H1 (cell line): Measurements from ENCODE around the gene PRR16. TPM values are rescaled to one million over a fixed set of nuclear protein-coding genes. Genes with fewer than 3 reads are reported as not detected.
A peak's percentile ranks its signal among the peaks of the same experiment; 100 is the strongest.

ENCODE experiments used
- CTCF ChIA-PET: fragments of 300-600 bp; sonication (Branson Sonifier 250); formaldehyde crosslinking; loops from one replicate; lab custom pipeline; 2021; ENCODE audit not compliant: partially characterized antibody; lab: Charles Lee
- POLR2A ChIA-PET: fragments of 300-600 bp; sonication (Branson Sonifier 250); formaldehyde crosslinking; loops from one replicate; lab custom pipeline; 2021; ENCODE audit warnings: inconsistent platforms; ENCODE audit not compliant: partially characterized antibody; lab: Charles Lee
- DNase-seq, 2 experiments: peaks; one replicate each; pipeline versions ENCODE4 v3.0.0 to v3.0.0-alpha.2; 2010 to 2022; ENCODE audit warnings: low spot score in 2 of 2, low read depth in 1 of 2, mixed read lengths in 1 of 2
- FAIRE-seq: peaks from 2 replicates; lab custom pipeline; 2011; peaks lifted over from hg19 to GRCh38; lab: Jason Lieb, UNC
- H2AFZ ChIP-seq: 2 replicates; pipeline ENCODE4 v1.8.1; 2012; ENCODE audit warnings: low read length, inconsistent platforms
- H2AK5ac ChIP-seq: 2 replicates; pipeline ENCODE4 v1.6.1; 2013; ENCODE audit warnings: low read depth, low read length
- H2BK120ac ChIP-seq: replicated peaks from 2 replicates; pipeline ENCODE3; 2013; ENCODE audit warnings: low read depth, low read length, inconsistent platforms
- H2BK12ac ChIP-seq: 2 replicates; pipeline ENCODE4 v1.6.1; 2013; ENCODE audit warnings: low read depth, low read length
- H2BK15ac ChIP-seq: 2 replicates; pipeline ENCODE4 v1.6.1; 2013; ENCODE audit warnings: low read length
- H2BK20ac ChIP-seq: 2 replicates; pipeline ENCODE4 v1.6.1; 2013; ENCODE audit warnings: low read length
- H2BK5ac ChIP-seq: 2 replicates; pipeline ENCODE4 v1.6.1; 2013; ENCODE audit warnings: low read depth, low read length
- H3K14ac ChIP-seq: 2 replicates; pipeline ENCODE4 v1.6.1; 2013; ENCODE audit warnings: inconsistent platforms; ENCODE audit not compliant: insufficient read length
- H3K18ac ChIP-seq: 2 replicates; pipeline ENCODE4 v1.6.1; 2013; ENCODE audit warnings: low read length; ENCODE audit errors: extremely low read depth
- H3K23ac ChIP-seq: 2 replicates; pipeline ENCODE4 v1.6.1; 2013; ENCODE audit warnings: inconsistent platforms; ENCODE audit not compliant: insufficient read length
- H3K23me2 ChIP-seq: 2 replicates; pipeline ENCODE4 v1.6.1; 2013; ENCODE audit warnings: low read depth, low read length
- H3K27ac ChIP-seq: 2 replicates; pipeline ENCODE4 v1.6.1; 2011; ENCODE audit warnings: low read depth, low read length, inconsistent platforms
- H3K27me3 ChIP-seq, 4 experiments: replicated peaks in 1 of 4; 1 replicate in 1 of 4; 2 replicates in 3 of 4; pipeline versions ENCODE4 v1.6.1 to v1.8.1; 2011 to 2013; ENCODE audit warnings: low read length in 3 of 4, mild to moderate bottlenecking in 3 of 4, inconsistent platforms in 2 of 4, mixed read lengths in 2 of 4, moderate library complexity in 1 of 4; ENCODE audit not compliant: control insufficient read depth in 3 of 4, insufficient read depth in 3 of 4; ENCODE audit errors: extremely low read depth in 1 of 4
- H3K36me3 ChIP-seq, 4 experiments: 2 replicates each; pipeline versions ENCODE4 v1.6.1 to v1.8.1; 2011 to 2013; ENCODE audit warnings: mild to moderate bottlenecking in 4 of 4, low read length in 3 of 4, moderate library complexity in 2 of 4, control low read depth in 1 of 4, inconsistent platforms in 1 of 4; ENCODE audit not compliant: insufficient read depth in 4 of 4, control insufficient read depth in 2 of 4
- H3K4ac ChIP-seq: replicated peaks from 2 replicates; pipeline ENCODE3; 2013; ENCODE audit warnings: low read length, low read depth, mixed read lengths, inconsistent platforms; ENCODE audit not compliant: insufficient read length
- H3K4me1 ChIP-seq, 4 experiments: replicated peaks in 1 of 4; 1 replicate in 1 of 4; 2 replicates in 3 of 4; pipeline versions ENCODE4 v1.6.1 to v1.8.1; 2011 to 2013; ENCODE audit warnings: low read length in 3 of 4, inconsistent platforms in 2 of 4, mixed read lengths in 1 of 4; ENCODE audit not compliant: insufficient read depth in 4 of 4, control insufficient read depth in 3 of 4
- H3K4me2 ChIP-seq, 2 experiments: 2 replicates each; pipeline versions ENCODE4 v1.6.1 to v1.8.1; 2011 to 2013; ENCODE audit warnings: low read depth in 2 of 2, low read length in 2 of 2, control low read depth in 1 of 2, inconsistent platforms in 1 of 2, mild to moderate bottlenecking in 1 of 2; ENCODE audit not compliant: insufficient read depth in 1 of 2
- H3K4me3 ChIP-seq, 4 experiments: fragments of 200-600, 300-600 bp in 1 of 4; sonication (generic), shearing (Covaris generic), sonication (Bioruptor Twin) in 1 of 4; 2 replicates each; pipeline versions ENCODE4 v1.5.1 to v1.8.1; 2011 to 2016; ENCODE audit warnings: low read length in 4 of 4, low read depth in 3 of 4, control low read depth in 2 of 4, inconsistent platforms in 2 of 4, mild to moderate bottlenecking in 2 of 4, mixed read lengths in 1 of 4, moderate library complexity in 1 of 4; ENCODE audit not compliant: insufficient read depth in 2 of 4; ENCODE audit errors: extremely low read depth in 1 of 4
- H3K56ac ChIP-seq: replicated peaks from 2 replicates; pipeline ENCODE3; 2013; ENCODE audit warnings: low read depth, mild to moderate bottlenecking, mixed read lengths, low read length, inconsistent platforms; ENCODE audit not compliant: insufficient read length
- H3K79me1 ChIP-seq: 2 replicates; pipeline ENCODE4 v1.6.1; 2013; ENCODE audit warnings: low read depth, low read length, control low read depth
- H3K79me2 ChIP-seq, 2 experiments: 2 replicates each; pipeline versions ENCODE4 v1.6.1 to v1.8.1; 2012 to 2013; ENCODE audit warnings: low read length in 2 of 2, mild to moderate bottlenecking in 2 of 2, inconsistent platforms in 1 of 2; ENCODE audit not compliant: insufficient read depth in 2 of 2, control insufficient read depth in 1 of 2
- H3K9ac ChIP-seq, 4 experiments: replicated peaks in 1 of 4; 1 replicate in 1 of 4; 2 replicates in 3 of 4; pipeline versions ENCODE4 v1.6.1 to v1.8.1; 2011 to 2013; ENCODE audit warnings: low read depth in 3 of 4, low read length in 3 of 4, control low read depth in 2 of 4, mild to moderate bottlenecking in 2 of 4, moderate library complexity in 2 of 4, inconsistent platforms in 1 of 4; ENCODE audit errors: extremely low read depth in 1 of 4
- H3K9me3 ChIP-seq, 2 experiments: 2 replicates each; pipeline versions ENCODE4 v1.6.1 to v1.8.1; 2012 to 2013; ENCODE audit warnings: mild to moderate bottlenecking in 2 of 2, moderate library complexity in 2 of 2, control low read depth in 1 of 2, inconsistent platforms in 1 of 2, low read depth in 1 of 2, low read length in 1 of 2, mixed read lengths in 1 of 2; ENCODE audit not compliant: insufficient read depth in 2 of 2
- H4K20me1 ChIP-seq, 2 experiments: replicated peaks in 1 of 2; 2 replicates each; pipeline versions ENCODE3 to v1.8.1; 2011 to 2013; ENCODE audit warnings: inconsistent platforms in 2 of 2, low read length in 2 of 2, mild to moderate bottlenecking in 1 of 2; ENCODE audit not compliant: insufficient read depth in 2 of 2, control insufficient read depth in 1 of 2
- H4K5ac ChIP-seq: 2 replicates; pipeline ENCODE4 v1.6.1; 2013; ENCODE audit warnings: low read length, low read depth, mixed read lengths, inconsistent platforms; ENCODE audit not compliant: insufficient read length
- H4K8ac ChIP-seq: 2 replicates; pipeline ENCODE4 v1.8.0; 2013; ENCODE audit warnings: mild to moderate bottlenecking, moderate library complexity, low read length, inconsistent platforms; ENCODE audit not compliant: insufficient read depth; ENCODE audit errors: extremely low read depth
- H4K91ac ChIP-seq: replicated peaks from 2 replicates; pipeline ENCODE3; 2013; ENCODE audit warnings: low read length, mixed read lengths, inconsistent platforms; ENCODE audit not compliant: insufficient read length
- EP300 ChIP-seq, 2 experiments: IDR thresholded peaks; 1 replicate in 1 of 2; 2 replicates in 1 of 2; pipeline ENCODE4 v1.6.1; 2011 to 2012; ENCODE audit warnings: low read depth in 2 of 2, low read length in 2 of 2, mild to moderate bottlenecking in 2 of 2, borderline replicate concordance in 1 of 2, inconsistent platforms in 1 of 2, moderate library complexity in 1 of 2
- EZH2 ChIP-seq: fragments of 200-600 bp; sonication (generic); IDR thresholded peaks from 2 replicates; pipeline ENCODE4 v1.7.1; 2012; ENCODE audit warnings: low read depth, mild to moderate bottlenecking, moderate library complexity, low read length, inconsistent platforms; ENCODE audit not compliant: severe bottlenecking
- JUN ChIP-seq: IDR thresholded peaks from 2 replicates; pipeline ENCODE4 v1.6.1; 2011; ENCODE audit warnings: low read depth, mild to moderate bottlenecking, improper control_type of control experiment, low read length
- KDM5A ChIP-seq: fragments of 200-600 bp; IDR thresholded peaks from 2 replicates; pipeline ENCODE4 v1.7.1; 2012; ENCODE audit warnings: mild to moderate bottlenecking, low read length, inconsistent platforms, mixed read lengths
- NANOG ChIP-seq: IDR thresholded peaks from 2 replicates; pipeline ENCODE4 v1.6.1; 2011; ENCODE audit warnings: low read length, low read depth, mild to moderate bottlenecking, inconsistent platforms; ENCODE audit not compliant: insufficient read depth, poor library complexity, severe bottlenecking
- POLR2A ChIP-seq, 2 experiments: IDR thresholded peaks; 1 replicate in 1 of 2; 2 replicates in 1 of 2; pipeline ENCODE4 v1.6.1; 2011; ENCODE audit warnings: low read depth in 2 of 2, low read length in 2 of 2, mild to moderate bottlenecking in 2 of 2; ENCODE audit errors: control extremely low read depth in 1 of 2
- RFX5 ChIP-seq: IDR thresholded peaks from 2 replicates; pipeline ENCODE4 v1.6.1; 2011; ENCODE audit warnings: low read depth, low read length, improper control_type of control experiment, borderline replicate concordance
- SIRT6 ChIP-seq: IDR thresholded peaks from one replicate; pipeline ENCODE4 v1.7.1; 2012; ENCODE audit warnings: low read length, inconsistent platforms
- TEAD4 ChIP-seq: IDR thresholded peaks from 2 replicates; pipeline ENCODE4 v1.6.1; 2012; ENCODE audit warnings: low read depth, low read length, inconsistent platforms, mixed read lengths
- WGBS, 2 experiments: shearing (Covaris generic) in 1 of 2; methylation state at CpG; one replicate each; pipeline versions ENCODE4 v1.1.6 to v1.1.7; 2013 to 2015; ENCODE audit warnings: low lambda C conversion rate in 2 of 2, mixed read lengths in 2 of 2, inconsistent platforms in 1 of 2, low coverage in 1 of 2, missing lambda C conversion rate in 1 of 2; ENCODE audit not compliant: insufficient replicate concordance in 2 of 2, insufficient coverage in 1 of 2, insufficient read length in 1 of 2; ENCODE audit errors: extremely low coverage in 1 of 2, missing lambda C conversion rate in 1 of 2; 5-methylcytosine and 5-hydroxymethylcytosine counted together
- polyA plus RNA-seq, 7 experiments: library from polyadenylated mRNA; depleted of rRNA in 3 of 7; stranded (reverse) in 5 of 7; unstranded in 2 of 7; fragments of >200 nt in 5 of 7; fragments of 200-250 nt in 2 of 7; gene quantifications; 1 replicate in 5 of 7; 2 replicates in 1 of 7; 4 replicates in 1 of 7; pipeline versions ENCODE4 v1.2.1 to v1.2.3, GENCODE V29; 2011 to 2013; ENCODE audit warnings: missing spikeins in 2 of 7, mixed read lengths in 2 of 7
- total RNA-seq: library from RNA; stranded (reverse); fragmentation: NEBNext Ultra II Directional; extraction: Animal tissue kit (Norgen Biotek cat#: 25700); gene quantifications from 2 replicates; pipeline ENCODE4 v1.2.1, GENCODE V29; 2021
- TF ChIP-seq, protein P1 (sequence below), 3 experiments: IDR thresholded peaks; 1 replicate in 2 of 3; 2 replicates in 1 of 3; pipeline versions ENCODE4 v1.5.1 to v1.6.1; 2011; ENCODE audit warnings: low read length in 3 of 3, mild to moderate bottlenecking in 3 of 3, inconsistent platforms in 2 of 3, low read depth in 1 of 3, moderate library complexity in 1 of 3; ENCODE audit not compliant: insufficient read depth in 1 of 3; ENCODE audit errors: control extremely low read depth in 1 of 3

The PRR16 gene
- total and polyA plus RNA-seq, 2 of the 8 experiments (the other 6 are each of a cell fraction or from before 2014, with no cell fraction given) = 0.73 to 1.6 TPM

DNA sequence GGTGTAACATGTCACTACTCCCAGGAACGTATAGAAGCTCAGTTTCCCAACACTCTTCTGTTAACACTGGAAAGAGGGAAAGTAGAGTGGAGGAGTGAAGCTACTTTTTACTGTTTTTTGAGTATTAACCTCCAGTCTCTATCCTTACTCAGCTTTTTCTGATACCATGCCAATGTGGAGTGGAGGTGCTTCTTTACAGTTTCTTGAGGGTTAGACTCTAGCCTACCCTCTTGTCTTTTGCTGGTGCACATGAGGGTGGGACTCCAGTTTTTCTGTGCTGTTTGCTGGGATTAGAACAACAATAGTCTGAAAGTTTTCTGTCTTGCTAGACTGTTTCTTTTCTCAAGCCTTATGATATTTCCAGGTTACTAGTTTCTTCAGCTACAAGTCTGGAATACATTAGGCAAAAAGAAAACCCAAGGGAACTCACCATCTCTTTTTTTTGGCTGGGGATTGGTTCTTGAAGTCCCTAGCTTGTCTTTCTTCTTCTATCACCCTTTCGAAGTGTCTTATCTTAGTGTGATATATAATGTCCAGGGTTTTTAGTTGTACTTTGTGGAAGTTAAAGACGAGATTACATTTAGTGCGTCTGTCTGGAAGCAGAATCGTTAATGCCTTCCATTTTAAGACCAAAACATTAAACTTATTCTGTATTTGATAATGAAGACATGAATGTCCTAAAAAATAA lies 35.9 kb downstream of the PRR16 start:
- H3K14ac ChIP-seq = no peak overlapping the region
- H3K18ac ChIP-seq = no peak overlapping the region
- H3K27me3 ChIP-seq = no peaks in the 10 kb centered on the region
- no peak overlapping the region for H2BK20ac ChIP-seq
- no peaks in the 10 kb centered on the region for H4K20me1 ChIP-seq
- FAIRE-seq (no peak), DNase-seq (no peak)
- no peaks in the 10 kb centered on the region for H3K36me3 ChIP-seq
- no peak overlapping the region for H3K27ac ChIP-seq
- H3K79me2 ChIP-seq = no peaks in the 10 kb centered on the region
- 91% methylated on average over 5 of the region's 5 CpGs; no CpG with 5 or more reads in 1 of the 2 experiments for WGBS, 2 experiments
- H3K4me2 ChIP-seq = no peak overlapping the region
- POLR2A ChIA-PET = interaction anchor here (1.2 kb wide), 1 partner anchor 12 kb away, joined by 3 read pairs; no protein-coding TSS in a partner anchor
- peak overlapping the region; percentile 39; the same call in 1 of the 2 replicates for H2AFZ ChIP-seq
- no peak overlapping the region for H4K8ac ChIP-seq
- H4K91ac ChIP-seq = no peak overlapping the region
- H2AK5ac ChIP-seq = no peak overlapping the region
- no peak overlapping the region for H2BK12ac ChIP-seq
- CTCF ChIA-PET = interaction anchor here (0.6 to 1.3 kb wide), 5 partner anchors 28 to 622 kb away, joined by 3 to 4 read pairs (median 3); no protein-coding TSS in a partner anchor
- H3K23me2 ChIP-seq = no peaks in the 10 kb centered on the region
- H3K9ac ChIP-seq = no peak overlapping the region
- no peak overlapping the region for H2BK5ac ChIP-seq
- H3K23ac ChIP-seq = no peak overlapping the region
- no peaks in the 10 kb centered on the region for H3K9me3 ChIP-seq
- no peaks in the 10 kb centered on the region for H3K79me1 ChIP-seq
- H3K56ac ChIP-seq = no peak overlapping the region
- no peak overlapping the region for H3K4ac ChIP-seq
- H3K4me1 ChIP-seq = no peaks in the 10 kb centered on the region
- no peak overlapping the region for H3K4me3 ChIP-seq
- H2BK15ac ChIP-seq = no peak overlapping the region
- no peak overlapping the region for H2BK120ac ChIP-seq
- H4K5ac ChIP-seq = no peak overlapping the region
- no peak for TF ChIP-seq EZH2
- TF ChIP-seq NANOG = no peak
- no peak for TF ChIP-seq RFX5
- TF ChIP-seq EP300 (IDR thresholded peaks at IDR 0.05; ENCODE audit: borderline replicate concordance in 1 of 2, low read depth in 2 of 2, low read length in 2 of 2) = no peak
- no peak for TF ChIP-seq POLR2A (IDR thresholded peaks at IDR 0.05; ENCODE audit: control extremely low read depth in 1 of 2, low read depth in 2 of 2, low read length in 2 of 2)
- TF ChIP-seq, protein P1, sequence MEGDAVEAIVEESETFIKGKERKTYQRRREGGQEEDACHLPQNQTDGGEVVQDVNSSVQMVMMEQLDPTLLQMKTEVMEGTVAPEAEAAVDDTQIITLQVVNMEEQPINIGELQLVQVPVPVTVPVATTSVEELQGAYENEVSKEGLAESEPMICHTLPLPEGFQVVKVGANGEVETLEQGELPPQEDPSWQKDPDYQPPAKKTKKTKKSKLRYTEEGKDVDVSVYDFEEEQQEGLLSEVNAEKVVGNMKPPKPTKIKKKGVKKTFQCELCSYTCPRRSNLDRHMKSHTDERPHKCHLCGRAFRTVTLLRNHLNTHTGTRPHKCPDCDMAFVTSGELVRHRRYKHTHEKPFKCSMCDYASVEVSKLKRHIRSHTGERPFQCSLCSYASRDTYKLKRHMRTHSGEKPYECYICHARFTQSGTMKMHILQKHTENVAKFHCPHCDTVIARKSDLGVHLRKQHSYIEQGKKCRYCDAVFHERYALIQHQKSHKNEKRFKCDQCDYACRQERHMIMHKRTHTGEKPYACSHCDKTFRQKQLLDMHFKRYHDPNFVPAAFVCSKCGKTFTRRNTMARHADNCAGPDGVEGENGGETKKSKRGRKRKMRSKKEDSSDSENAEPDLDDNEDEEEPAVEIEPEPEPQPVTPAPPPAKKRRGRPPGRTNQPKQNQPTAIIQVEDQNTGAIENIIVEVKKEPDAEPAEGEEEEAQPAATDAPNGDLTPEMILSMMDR (IDR thresholded peaks at IDR 0.05; ENCODE audit: control extremely low read depth in 1 of 3, insufficient read depth in 1 of 3, low read depth in 1 of 3, low read length in 3 of 3) = no peak
- TF ChIP-seq JUN = no peak
- TF ChIP-seq SIRT6 = no peak
- TF ChIP-seq KDM5A = no peak
- no peak for TF ChIP-seq TEAD4
